HK-2 (cell line): ENCODE measurements around the gene KCP.
A peak's percentile ranks its signal among the peaks of the same experiment; 100 is the strongest.

Source experiments
- DNase-seq: peaks from one replicate; pipeline ENCODE4 v3.0.0-alpha.2; 2018; ENCODE audit not compliant: unreplicated experiment

Gene KCP

DNA sequence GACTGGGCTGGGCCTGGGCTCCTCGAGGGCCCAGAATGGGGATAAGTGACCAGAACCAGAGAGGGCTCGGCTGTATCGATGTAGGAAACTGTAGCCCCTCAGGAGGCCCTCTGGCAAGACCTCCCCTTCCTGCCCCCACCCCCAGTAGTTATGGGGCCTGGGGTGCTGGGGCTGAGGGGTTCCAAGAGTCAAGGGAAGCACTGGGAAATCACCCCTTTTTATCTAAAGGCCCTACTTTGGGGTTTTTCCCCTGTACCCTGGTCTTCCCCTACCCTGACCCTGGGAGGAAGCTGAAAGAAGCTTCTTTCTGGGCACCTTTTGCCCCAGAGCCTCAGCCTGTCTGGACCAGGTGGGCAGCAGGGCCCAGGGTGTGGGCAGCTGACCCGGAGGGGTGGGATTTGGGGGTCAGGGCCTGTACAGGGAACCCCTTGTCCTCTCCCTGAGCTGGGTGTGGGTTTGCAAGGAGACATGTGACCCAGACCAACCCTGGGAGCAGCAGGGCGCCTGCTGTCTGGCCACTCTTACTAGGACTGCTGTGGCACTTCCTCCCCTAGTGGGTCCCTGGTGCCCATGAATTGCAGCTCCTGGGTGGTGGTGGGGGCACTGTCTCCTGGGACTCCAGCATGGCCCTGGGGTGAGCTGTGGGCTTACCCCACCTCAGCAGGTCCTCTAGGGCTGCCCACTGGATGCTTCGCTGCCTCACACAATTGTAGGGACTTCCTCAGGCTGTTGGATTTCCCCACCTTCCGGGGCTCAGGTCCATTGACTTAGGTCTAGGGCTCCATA, 28.8 kb upstream of the KCP start:
- DNase-seq = no peak

DNA sequence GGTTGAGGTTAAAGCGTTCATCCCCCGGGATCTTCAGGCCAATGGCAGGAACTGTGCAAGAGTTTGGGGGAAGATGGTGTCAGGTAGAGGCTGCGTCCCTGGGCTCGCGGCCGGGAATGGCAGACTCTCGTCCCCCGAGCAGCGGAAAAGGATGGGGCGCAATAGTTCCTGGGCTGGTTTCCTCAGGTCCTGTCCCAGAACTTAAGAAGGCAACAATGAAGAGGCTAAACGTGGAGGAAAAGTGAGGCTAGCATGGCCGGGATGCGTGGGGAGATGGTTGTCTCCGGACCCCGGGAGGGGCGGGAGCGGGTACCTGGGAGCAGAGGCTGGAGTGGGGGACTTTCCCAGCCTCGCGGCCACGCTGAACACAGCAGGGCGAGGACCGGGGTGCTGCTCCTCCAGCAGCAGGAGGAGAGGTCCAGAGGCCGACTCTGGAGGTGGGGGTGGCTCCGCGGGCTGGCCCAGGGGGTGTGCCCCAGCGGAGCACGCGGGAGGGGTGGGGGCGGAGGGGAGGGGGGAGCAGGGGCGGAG, 28.1 kb upstream of the KCP start:
- DNase-seq = peak; percentile 43

DNA sequence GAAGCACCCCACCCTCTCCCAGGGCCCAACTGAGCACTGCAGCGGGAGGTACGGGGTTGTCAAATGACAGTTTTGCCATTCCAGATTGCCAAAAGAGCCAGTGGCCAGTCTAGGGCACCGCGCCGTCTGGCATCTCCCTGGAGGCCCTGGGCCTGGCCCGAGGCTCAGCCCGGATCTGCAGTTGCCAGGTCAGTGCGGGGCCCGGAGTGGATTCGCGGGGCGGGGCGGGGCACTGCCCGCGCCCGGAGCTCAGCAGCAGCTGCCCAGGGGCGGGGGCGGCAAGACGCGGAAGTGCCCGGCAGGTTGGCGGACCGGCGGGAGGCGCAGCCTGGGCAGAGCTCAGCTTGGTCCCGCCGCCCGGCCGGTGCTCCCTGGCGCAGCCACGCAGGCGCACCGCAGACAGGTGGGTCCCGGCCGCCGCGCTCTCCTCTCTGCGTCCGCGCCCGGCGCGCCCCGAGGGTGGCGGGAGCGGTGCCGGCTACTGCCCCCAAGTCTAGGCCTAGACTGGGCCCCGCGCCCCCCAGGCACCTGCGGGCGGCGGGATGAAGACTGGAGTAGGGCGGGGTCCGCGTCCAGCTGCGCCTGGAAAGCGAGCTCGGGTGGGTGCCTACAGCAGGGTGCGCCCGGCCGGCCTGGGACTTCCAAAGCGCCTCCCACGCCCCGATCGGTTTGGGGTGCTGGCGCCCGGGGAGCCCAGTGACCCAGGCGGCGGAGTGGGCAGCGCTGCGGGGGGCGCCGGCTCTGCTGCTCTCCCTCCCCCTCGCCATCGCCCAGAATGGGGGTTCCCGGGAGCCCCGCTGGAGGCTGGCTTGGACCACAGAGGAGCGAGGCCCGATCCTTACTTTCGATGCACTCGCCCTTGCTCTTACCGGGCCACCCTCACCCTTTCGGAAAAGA, 27.4 kb upstream of the KCP start, which contains the start of gene IRF5:
TSS of gene IRF5 (plus strand) at position 281 of the 897 bp plus-strand sequence. CDS start 4,155 bp downstream, outside the sequence.
- DNase-seq = peak; percentile 68

DNA sequence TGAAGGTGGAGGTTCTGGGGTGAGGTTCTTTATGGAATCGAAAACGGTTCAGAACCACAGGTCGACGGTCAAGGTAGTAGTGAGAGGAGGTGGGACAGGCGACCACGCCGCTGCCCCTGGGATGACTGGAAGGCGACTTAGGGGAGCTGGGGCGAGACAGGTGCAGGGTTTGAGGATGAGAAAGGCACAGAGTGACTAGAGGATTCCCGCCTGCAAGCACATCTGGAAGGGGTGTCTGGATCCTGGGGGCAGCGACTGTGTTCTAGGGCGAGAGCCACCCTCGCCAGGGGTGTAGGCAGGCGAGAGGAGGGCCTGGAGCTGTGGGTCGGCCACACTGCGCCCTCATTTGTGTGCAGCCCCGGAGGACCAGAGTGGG, 26.8 kb upstream of the KCP start:
- DNase-seq = no peak

DNA sequence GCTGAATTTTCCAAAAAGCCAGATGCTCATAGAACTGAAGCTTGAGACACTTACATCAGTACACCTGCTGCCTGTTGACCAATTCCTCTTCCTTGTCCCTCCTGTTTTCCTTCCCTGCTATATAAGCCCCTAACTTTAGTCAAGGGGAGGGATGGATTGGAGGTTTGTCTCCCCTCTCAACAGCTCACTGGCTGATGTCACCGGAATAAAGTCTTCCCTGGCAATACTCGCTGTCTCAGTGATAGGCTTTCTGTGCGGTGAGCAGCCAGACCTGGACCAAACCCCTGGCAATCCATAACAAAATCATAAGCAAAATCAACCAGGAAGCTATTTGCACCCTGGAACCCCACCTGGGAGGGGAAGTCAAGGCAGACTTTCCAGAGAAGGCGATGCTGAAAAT, 26.3 kb upstream of the KCP start:
- no peak for DNase-seq

DNA sequence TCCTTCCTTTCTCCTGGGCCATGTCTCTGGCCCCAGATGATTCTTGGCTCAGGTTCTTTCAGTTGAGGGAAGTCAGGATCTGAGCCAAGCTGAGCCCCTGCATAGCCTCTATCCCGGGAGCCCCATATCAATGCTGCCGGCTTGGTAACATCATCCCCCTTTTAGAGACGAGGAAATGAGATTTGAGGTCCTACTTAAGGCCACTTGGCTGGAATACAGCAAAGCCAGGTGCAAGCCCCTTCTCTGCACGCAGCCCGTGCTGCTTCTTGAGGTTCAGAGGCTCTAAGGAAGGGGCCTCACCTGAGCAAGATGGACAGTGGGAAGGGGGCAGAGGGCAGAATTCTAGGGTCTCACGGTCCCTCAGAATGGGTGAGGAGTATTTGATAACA, 24.8 kb upstream of the KCP start:
- no peak for DNase-seq

DNA sequence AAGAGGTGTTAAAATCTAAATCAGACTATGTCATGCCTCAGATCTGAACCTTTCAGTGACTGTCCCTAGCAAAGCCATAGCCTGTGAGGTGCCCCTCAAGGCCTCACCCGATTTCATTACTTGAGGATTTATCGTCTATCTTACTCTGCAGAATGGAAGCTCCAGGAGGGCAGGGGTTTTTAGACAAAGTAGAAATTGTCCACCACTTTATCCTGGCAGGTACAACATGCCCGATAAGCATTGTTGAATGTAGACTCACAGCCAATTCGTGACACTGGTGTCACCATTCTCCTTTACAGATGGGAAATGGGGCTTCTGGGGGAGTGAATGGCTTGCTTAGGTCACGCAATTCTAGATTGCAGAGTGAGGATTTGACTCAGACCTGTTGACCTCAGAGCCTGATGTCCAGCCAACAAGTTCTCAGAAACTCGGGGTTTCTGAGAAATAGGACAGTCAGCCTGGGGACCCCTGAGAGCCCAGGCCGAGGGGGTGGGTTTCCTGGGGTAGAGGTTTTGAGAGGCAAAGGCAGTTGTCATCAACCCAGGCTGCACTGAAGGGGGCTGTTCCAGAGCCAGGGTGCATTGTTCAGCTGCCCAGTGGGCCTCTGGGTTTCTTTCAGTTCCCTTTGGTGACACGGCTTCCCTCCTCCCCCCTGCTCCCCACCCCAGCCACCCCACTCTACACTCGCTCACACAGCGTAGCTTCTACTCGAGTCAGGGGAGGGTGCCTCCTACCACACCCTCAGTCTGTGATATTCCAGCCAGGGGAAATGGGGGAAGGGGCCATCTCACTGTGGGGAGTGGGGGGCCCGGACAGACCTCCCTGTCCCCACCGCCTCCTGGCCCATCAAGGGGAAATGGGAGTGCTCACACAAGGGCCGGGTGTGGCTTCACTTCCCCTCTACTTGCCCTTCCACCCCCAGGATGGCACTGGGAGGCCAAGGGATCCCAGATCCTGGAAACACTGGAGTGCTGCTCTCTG, 24.1 kb upstream of the KCP start:
- no peak for DNase-seq

DNA sequence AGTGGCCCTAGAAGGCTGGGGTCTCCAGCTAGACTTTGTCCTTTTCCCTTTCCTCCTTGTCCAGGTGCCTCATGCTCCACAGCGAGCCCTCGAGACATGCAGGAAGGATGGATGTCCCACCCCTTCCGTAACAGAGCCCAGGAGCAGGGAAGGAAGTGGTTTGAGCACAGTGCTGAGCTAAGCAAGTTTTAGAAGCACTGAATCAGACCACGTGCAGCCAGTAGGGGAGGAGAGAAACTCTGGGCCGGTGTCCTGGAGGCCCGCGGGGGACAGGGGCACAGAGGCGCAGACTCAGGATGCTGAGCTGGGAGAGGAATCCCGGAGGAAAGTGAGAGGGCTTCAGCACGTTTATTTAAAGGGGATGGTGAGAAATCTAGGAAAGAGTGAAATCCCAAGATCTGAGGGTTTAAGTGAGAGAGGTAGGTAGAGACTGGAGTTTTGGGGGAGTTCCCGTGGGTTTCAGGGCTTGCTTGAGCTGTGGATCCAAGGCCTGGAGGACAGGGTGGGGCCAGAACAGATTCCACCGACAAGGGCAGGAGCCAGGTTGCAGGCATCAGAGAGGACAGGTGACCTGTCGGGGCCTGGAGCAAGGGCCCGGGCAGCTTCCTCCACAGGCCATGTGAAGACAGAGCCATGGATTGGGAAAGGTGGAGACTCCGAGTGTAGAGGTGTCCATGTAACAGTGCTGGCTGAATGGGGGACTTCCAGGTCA, 22.8 kb upstream of the KCP start:
- DNase-seq = no peak

DNA sequence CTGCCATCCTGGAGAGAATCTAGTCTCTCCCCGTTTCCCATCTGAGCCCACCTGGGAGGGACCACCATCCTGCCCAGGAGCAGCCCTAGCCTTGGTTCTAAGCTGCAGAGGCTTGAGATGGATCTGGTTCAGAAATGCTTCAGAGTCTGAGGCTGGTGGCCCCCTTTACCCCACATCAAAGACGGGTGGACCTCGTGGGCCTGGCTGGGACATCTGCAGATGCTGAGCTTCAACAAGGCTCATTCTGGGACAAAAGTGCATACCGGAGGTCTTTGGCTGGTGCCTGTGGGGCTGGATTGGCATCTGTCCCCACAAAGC, 22.3 kb upstream of the KCP start:
- DNase-seq = no peak

DNA sequence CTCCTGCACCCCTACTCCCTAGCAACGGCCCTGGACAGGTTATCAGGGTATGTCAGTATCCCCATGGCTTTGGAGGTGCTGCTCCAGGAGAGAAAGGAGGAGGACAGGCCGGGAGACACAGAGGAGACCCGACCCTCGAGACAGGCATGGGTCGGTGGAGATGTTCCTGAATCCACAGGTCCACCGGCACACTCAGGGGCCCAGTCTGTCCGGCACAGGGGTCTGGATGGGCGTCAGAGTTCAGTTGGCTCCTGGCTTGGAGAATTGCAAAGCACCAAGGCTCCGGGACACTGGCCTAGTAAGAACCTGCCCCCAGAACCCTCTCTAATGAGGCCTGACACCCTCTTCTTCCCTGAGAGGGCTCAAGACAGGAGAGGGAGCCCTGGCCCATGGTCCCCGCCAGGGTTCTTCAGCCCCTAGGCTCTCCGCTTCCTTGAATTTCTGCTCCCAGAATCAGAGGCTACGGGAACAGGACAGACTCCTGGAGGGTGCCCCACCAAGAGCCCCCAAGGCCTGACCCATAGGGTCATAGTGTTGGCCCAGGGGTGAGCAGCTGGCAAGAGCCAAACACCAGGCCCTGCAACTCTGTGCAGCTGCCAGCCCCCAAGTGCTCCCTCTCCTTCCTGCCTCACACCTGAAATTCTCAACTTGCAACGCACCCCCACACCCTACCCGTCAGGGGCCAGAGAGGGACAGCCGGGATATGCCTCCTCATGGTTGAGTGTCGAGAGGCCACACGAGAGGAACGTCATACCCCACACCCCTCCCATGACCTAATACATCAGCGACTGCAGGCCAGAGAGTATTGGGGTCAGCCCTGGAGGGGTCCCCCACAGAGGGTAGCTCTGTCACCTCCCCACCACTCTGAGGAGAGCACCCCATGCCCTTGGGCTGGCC, 21.7 kb upstream of the KCP start:
- DNase-seq = no peak

DNA sequence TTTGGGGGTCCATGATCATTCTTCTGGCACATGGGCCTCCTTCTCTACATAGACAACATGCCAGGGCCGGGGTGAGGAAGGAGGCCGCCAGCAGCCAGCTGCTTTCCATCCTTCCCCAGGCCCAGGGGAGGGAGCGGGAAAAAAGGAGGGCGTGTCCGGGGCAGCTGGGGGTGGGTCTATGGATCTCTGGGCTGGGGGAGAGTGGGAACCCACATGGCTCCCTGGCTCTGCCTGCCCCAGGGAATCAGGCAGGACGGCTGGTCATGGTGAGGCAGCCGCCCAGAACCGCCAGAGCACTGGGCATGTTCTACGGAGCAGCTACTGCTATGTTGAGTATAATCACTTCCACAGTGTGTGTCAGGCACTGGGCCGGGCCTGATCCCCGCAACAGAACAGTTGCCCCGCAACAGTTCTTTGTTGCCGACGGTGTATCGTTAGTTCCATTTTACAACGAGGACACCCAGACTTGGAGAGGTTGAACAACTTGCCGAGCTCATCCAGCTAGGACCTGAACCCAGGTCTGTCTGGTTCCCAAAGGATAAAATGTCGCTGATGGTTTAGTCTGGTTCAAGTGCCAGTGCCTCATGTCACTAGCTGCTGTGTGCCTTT, 20.8 kb upstream of the KCP start:
- DNase-seq = no peak

DNA sequence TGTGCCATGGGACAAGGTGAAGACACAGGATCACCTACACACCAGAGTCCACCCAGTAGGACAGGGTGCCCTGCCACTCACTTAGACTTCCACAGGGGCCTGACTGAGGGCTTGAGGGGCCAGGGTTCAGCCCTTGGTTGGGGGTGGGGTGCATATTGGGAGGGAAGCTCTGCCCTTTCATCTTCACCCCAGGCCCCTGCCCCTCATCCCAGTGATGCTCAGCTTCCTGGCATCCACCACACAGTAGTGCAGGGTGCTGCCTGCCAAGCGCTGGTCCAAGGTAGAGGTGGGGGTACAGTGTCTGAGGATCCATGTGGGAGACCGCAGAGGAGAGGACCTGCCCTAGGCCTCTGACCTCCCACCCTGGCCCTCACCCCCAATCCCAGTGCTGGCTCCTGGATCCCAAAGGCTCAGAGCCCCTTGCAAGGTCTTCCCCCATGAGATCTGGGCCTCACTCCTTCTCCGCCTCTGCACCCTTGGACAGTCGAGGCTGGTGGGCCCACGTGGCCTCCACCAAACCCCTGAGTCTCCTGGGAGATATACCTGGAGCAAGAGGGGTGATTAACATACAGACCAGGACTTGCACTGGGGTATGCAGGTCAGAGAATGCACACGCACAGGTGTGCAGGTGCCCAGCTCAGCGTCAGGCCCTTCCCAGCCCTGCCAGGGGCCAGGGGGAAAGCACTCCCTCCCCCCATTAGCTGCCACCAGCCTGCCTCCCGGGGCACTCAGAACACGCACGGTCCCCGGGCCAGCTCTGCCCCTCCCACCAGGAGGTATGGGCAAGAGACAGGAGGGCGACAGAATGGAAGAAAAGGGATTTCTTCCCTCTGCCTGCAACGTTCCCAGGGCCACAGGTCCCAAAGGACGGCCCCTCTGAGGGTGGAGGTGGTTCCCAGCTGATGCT, 18.6 kb upstream of the KCP start:
- DNase-seq = no peak

DNA sequence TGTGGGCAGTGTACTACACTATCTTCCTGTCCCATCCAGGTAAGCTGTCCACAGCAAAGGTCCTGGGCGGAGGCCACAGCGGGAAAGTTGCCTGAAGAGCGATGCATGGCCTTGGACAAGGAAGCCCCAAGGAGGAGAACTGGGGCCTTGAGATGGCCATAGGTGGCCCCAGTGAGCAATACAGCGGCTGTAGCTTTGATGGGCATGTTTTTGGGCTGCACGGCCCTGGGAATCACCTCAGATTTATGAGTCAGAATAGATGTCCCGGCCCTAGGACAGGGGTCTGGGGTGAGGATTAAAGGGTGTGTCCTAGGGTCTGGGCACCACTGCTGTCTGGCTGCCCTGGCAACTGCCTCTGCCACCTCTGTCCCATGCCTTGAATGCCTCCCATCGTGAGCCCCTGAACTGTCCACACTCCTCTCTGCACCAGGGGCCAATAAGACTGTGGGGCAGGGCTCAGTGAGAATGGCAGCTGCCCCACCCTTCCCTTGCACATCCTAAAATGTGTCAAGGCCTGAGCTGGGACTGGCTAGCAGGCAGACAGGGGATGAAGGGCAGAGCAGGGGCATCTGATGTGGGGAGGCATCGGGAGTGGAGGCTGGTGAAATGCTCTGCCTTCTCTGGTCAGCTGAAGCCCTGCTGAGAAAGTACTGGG, 17.8 kb upstream of the KCP start:
- no peak for DNase-seq

DNA sequence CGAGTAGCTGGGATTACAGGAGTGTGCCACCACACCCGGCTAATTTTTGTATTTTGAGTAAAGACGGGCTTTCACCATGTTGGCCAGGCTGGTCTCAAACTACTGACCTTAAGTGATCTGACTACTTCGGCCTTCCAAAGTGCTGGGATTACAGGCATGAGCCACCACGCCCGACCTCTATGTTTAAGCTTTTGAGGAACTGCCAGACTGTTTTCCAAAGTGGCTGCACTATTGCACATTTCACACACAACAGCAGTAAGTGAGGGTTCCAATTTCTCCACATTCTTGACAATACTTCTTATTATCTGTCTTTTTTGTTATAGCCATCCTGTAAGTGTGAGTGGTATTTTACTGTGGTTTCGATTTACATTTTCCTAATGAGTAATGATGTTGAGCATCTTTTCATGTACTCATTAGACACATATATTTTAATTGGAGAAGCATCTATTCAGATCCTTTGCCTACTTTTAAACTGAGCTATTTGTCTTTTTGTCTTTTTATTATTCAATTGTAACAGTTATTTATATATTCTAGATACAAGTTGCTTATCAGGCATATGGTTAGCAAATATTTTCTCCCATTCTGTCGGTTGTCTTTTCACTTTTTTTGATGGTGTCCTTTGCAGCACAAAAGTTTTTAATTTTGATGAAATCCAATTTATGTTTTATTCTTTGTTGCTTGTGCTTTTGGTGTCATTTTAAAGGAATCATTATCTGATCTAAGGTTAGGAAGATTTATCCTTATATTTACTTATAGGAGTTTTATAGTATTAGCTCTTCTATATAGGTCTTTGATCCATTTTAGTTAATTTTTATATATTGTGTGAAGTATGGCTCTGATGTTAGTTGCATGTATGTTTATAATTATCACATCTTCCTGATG, 14.4 kb upstream of the KCP start:
- DNase-seq = no peak

DNA sequence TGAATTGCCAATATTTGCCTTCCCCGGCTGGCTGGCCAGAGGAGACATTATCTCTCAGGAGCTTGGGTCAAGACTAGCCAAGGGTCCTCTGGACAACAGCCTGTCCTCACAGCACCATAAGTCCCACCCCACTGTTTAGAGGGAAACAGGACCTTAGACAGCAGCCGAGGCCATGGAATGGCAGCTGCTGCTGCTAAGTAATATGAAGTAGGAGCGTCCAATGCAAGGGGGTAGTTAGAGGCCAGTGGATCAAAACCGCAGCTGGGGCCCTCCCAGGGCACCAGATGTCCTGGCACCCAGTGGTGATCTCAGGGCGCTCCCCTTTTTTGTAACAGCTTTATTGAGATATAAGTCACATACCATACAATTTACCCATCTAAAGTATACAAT, 12.9 kb upstream of the KCP start:
- no peak for DNase-seq

DNA sequence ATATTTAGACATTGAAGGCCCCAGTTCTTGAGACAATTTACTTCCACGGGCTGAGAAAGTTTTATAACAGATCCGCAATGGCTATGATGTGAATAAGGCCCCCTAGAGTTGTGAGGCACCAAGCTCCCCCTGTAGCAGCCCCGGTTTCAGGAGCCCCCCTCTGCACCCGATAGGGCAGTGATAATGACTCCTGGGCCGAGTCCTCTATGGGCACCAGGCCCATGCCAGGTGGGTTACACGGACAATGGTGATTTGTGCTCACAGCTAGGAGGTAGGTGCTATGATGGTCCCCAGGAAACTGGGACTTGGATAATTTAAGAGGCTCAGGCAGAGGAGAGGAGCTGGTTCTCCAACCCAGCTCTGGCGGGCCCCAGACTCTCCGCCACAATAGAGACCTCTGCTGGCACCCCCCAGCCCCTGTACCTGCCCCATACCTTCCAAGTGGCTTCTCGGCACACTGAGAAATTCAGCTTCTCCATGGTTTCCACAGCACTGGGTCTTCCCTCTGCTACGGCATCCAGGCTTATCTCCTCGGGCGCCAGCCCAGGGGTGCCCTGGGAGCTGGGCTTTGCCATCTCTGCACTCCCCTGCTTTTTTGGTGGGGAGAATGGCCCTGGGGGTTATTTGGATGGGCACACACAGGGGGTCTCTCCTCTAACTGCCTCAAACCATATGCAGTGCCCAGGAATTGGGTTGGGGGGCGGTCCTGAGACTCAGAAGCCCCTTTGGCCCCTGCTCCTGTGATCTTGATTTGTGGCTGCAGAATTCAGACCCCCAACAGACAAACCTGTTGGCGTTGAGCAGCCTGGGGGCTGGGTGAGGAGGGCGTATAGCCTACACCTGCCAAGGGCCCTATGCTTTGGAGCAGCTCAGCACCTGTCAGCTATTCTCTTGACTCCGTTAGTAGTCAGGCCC, 12.2 kb upstream of the KCP start:
- DNase-seq = no peak
